GM10266 (cell line): Measurements from ENCODE around the gene PRKCA.
"Not testable (repeated sequence)": the region's sequence is repeated elsewhere in the genome, so short reads cannot be mapped to it uniquely, and the experiment has no call there.

Experiments used
- DNase-seq: peaks from one replicate; pipeline ENCODE4 v3.0.0; 2012; ENCODE audit errors: extremely low spot score
- TF ChIP-seq, protein P1 (sequence below): IDR thresholded peaks from 2 replicates; pipeline ENCODE4 v1.5.1; 2012; ENCODE audit warnings: mild to moderate bottlenecking, low read depth; ENCODE audit not compliant: control insufficient read depth, insufficient read depth; ENCODE audit errors: missing control alignments

PRKCA gene

GRCh38 chr17:66301864-66302741, at the start of gene PRKCA:
Gene PRKCA, plus strand, starts transcription at chr17:66302613.
- TF ChIP-seq, protein P1, sequence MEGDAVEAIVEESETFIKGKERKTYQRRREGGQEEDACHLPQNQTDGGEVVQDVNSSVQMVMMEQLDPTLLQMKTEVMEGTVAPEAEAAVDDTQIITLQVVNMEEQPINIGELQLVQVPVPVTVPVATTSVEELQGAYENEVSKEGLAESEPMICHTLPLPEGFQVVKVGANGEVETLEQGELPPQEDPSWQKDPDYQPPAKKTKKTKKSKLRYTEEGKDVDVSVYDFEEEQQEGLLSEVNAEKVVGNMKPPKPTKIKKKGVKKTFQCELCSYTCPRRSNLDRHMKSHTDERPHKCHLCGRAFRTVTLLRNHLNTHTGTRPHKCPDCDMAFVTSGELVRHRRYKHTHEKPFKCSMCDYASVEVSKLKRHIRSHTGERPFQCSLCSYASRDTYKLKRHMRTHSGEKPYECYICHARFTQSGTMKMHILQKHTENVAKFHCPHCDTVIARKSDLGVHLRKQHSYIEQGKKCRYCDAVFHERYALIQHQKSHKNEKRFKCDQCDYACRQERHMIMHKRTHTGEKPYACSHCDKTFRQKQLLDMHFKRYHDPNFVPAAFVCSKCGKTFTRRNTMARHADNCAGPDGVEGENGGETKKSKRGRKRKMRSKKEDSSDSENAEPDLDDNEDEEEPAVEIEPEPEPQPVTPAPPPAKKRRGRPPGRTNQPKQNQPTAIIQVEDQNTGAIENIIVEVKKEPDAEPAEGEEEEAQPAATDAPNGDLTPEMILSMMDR, result no peak
- DNase-seq, result peak; percentile 85

DNA sequence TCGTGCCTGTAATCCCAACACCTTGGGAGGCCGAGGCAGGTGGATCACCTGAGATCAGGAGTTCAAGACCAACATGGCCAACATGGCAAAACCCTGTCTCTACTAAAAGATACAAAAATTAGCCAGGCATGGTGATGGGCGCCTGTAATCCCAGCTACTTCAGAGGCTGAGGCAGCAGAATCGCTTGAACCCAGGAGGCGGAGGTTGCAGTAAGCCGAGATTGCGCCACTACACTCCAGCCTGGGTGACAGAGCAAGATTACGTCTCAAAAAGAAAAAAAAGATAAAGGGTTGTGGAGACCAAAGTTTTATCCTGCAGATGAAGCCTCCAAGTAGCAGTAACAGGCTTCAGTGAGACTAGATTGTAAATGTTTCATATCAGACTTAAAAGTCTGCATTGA, 49.0 kb upstream of the PRKCA start:
- not testable (repeated sequence) for DNase-seq

DNA sequence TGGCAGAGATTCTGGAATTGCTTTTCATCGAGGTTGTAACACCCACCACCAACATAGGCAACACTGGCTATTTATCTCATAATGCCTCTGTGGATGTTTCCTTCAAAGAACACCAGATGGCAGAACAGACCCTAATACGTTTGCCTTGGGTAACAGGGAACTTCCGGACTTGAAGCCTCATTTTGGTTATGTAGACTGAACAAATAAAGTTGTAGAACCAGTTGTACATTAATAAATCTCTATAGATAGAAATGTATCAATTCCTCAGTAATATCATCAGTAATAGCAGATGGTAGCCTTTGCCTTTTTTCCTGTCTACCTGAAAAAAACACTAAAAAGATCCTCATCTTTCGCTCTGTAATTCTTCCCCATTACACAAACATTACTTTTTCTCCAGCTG, 47.3 kb upstream of the PRKCA start:
- TF ChIP-seq, protein P1, result peak; percentile 54
- peak; percentile 57 for DNase-seq

DNA sequence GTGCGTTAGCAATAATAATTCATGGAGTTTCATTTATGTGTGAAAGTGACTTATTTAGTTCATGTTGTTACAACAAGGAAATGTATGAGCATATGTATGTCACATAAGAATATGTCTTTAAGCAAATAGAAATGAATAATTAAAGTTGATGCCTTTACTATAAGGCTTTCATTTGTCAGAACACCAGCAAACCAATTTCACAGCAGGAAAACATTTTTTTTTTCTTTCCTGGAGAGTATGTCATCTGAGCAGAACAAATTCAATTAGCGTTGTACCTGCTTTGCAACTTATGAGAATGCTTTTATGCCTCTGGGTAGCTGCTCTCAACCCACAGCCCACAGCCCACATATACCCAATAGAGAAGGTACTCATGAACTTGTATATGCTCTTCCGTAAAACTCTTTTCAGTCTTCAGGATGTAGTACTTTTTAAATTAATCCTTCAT, 46.9 kb upstream of the PRKCA start:
- DNase-seq, result no peak
- TF ChIP-seq, protein P1, result no peak

DNA sequence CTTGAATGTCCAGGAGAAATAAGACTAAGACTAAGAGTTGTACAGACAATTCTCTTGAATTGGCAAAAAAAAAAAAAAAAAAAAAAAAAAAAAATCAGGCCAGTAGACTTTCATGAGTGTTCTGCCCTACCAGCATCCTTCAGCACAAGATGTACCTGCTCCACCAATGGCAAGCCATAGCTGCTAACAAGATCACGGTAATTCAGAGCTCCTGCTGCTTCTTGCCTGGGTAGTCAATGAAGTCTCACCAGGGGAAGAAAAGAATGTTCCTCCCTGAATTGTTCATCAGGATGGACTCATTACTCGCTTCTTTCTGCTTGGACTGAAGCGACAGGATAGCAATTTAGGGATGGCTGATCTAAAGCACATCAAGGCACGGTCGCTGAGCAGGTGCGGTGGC, 42.1 kb upstream of the PRKCA start:
- TF ChIP-seq, protein P1, result no peak
- no peak for DNase-seq

DNA sequence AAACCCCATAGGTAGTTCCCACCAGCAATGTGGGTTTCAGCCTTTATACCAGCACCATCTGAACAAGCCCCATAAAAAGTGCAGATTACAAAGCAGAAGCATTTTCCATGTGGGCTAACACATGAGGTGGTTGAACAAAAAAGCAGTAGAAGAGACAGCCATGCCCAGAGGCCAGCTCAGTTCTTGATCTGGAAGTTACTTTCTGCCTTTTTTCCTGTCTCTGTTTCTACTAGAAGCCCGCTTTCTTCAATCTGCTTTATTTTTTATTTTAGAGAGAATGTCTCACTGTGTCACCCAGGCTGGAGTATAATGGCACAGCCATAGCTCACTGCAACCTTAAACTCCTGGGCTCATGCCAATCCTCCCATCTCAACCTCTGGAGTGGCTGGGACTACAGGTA, 41.7 kb upstream of the PRKCA start:
- TF ChIP-seq, protein P1, result no peak
- DNase-seq, result no peak

DNA sequence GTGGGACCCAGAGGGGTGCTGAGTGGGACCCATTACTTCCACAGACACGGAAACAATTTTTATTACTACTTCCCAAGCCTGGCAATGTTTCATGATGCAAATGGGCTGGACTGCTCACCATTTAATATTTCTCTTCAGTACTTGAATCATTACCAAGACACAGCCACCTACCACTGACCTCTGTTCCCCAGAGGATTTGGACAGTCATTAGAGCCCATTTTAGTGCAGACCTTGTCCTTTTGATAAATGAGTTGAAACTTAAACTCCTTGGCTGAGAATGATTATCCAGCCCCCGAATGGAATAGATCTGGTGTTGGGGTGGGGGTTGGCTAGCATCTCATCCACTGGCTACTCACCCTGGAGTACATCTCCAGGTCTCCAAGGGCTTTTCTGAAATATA, 39.6 kb upstream of the PRKCA start:
- TF ChIP-seq, protein P1, result no peak
- DNase-seq, result no peak
